ENCODE data around the gene ANKRD29.

GRCh38 chr18:23640052-23640451 is 22.7 kb downstream of the ANKRD29 start:
- TF ChIP-seq CTCF (IDR thresholded peaks at IDR 0.05) (no peak), POLR2A (IDR thresholded peaks at IDR 0.05) (no peak)
